Calu3 (cell line): ENCODE data around the gene FHAD1. TPM values are rescaled to one million over a fixed set of nuclear protein-coding genes. Genes with fewer than 3 reads are reported as not detected.

Experiments
- BruUV-seq: library from RNA; stranded (reverse); fragments of 400-500 nt; replicated peaks from 2 replicates; lab custom pipeline; 2021; lab: Mats Ljungman, UMichigan
- CTCF ChIA-PET: fragments of 300-600 bp; sonication (Branson Sonifier 250); formaldehyde crosslinking; loops from one replicate; lab custom pipeline; 2022; ENCODE audit warnings: antibody characterized with exemption; lab: Charles Lee
- DNase-seq: peaks from one replicate; pipeline ENCODE4 v3.0.0; 2022
- H3K27ac Mint-ChIP-seq: one replicate; pipeline ENCODE4 v1.8.0; 2022; ENCODE audit warnings: mixed read lengths; ENCODE audit not compliant: unreplicated experiment
- H3K27me3 Mint-ChIP-seq: one replicate; pipeline ENCODE4 v1.8.0; 2022; ENCODE audit warnings: mixed read lengths; ENCODE audit not compliant: unreplicated experiment
- H3K36me3 Mint-ChIP-seq: one replicate; pipeline ENCODE4 v1.8.0; 2022; ENCODE audit warnings: mild to moderate bottlenecking, moderate library complexity, mixed read lengths; ENCODE audit not compliant: insufficient read depth, unreplicated experiment
- H3K4me1 Mint-ChIP-seq: one replicate; pipeline ENCODE4 v1.8.0; 2022; ENCODE audit warnings: mild to moderate bottlenecking, low read depth, mixed read lengths; ENCODE audit not compliant: unreplicated experiment
- H3K4me3 Mint-ChIP-seq: one replicate; pipeline ENCODE4 v1.8.0; 2022; ENCODE audit warnings: mild to moderate bottlenecking, low read depth, moderate library complexity, mixed read lengths; ENCODE audit not compliant: unreplicated experiment
- H3K9me3 Mint-ChIP-seq: one replicate; pipeline ENCODE4 v1.8.0; 2022; ENCODE audit warnings: low read depth, mixed read lengths; ENCODE audit not compliant: unreplicated experiment
- CTCF ChIP-seq: fragments of 200-600 bp; IDR thresholded peaks from one replicate; pipeline ENCODE4 v1.8.0; 2022; ENCODE audit warnings: antibody characterized with exemption; ENCODE audit not compliant: unreplicated experiment
- intact Hi-C: fragments of 100-400 bp; cut with micrococcal nuclease; formaldehyde crosslinking; loops from one replicate; pipeline ENCODE4 v1.10.0; 2022; ENCODE audit not compliant: unreplicated experiment
- total RNA-seq: library from RNA; stranded (reverse); gene quantifications from 2 replicates; pipeline ENCODE4 v1.2.3, GENCODE V29; 2022

Gene FHAD1
- total RNA-seq, 1 experiment from 2014 or later, result 2.7 TPM

- no peak for DNase-seq
- H3K4me1 Mint-ChIP-seq, result peaks cover 75% of the 10 kb centered on the region
Observed at GRCh38 chr1:15206418-15207030, 40.5 kb upstream of the FHAD1 start.

GRCh38 chr1:15207031-15207828 is 39.8 kb upstream of the FHAD1 start:
- intact Hi-C loops, result no loop called here

More at GRCh38 chr1:15206418-15207030, 40.5 kb upstream of the FHAD1 start:
- Mint-ChIP-seq H3K9me3 (no peaks in the 10 kb centered on the region), H3K4me3 (peak overlapping the region; percentile 51), H3K36me3 (peaks cover 50% of the 10 kb centered on the region), H3K27ac (peak overlapping the region; percentile 98), H3K27me3 (no peaks in the 10 kb centered on the region)
- no peak for TF ChIP-seq CTCF
- intact Hi-C loops, result no loop called here
- BruUV-seq, result no TSS peak
- CTCF ChIA-PET, result no interaction called here

GRCh38 chr1:15207829-15208429 is 39.1 kb upstream of the FHAD1 start:
- Mint-ChIP-seq H3K4me3 (peak overlapping the region; percentile 51), H3K36me3 (peaks cover 50% of the 10 kb centered on the region), H3K9me3 (no peaks in the 10 kb centered on the region), H3K27ac (peak overlapping the region; percentile 98), H3K4me1 (peaks cover 80% of the 10 kb centered on the region), H3K27me3 (no peaks in the 10 kb centered on the region)
- CTCF ChIA-PET, result interaction anchor here (1.4 kb wide), 1 partner anchor 65 kb away, joined by 3 read pairs; no protein-coding TSS in a partner anchor
- no TSS peak for BruUV-seq
- TF ChIP-seq CTCF, result no peak
- intact Hi-C loops, result no loop called here
- DNase-seq, result peak; percentile 58

More at GRCh38 chr1:15207031-15207828, 39.8 kb upstream of the FHAD1 start:
- H3K27me3 Mint-ChIP-seq, result no peaks in the 10 kb centered on the region
- H3K9me3 Mint-ChIP-seq, result no peaks in the 10 kb centered on the region
- CTCF ChIA-PET, result interaction anchor here (1.4 kb wide), 1 partner anchor 65 kb away, joined by 3 read pairs; no protein-coding TSS in a partner anchor
- H3K36me3 Mint-ChIP-seq, result peaks cover 49% of the 10 kb centered on the region
- no peak for TF ChIP-seq CTCF
- peak overlapping the region; percentile 51 for H3K4me3 Mint-ChIP-seq
- TSS peak; percentile 89 for BruUV-seq
- H3K4me1 Mint-ChIP-seq, result peaks cover 80% of the 10 kb centered on the region
- DNase-seq, result no peak
- peak overlapping the region; percentile 98 for H3K27ac Mint-ChIP-seq

GRCh38 chr1:15210651-15211375 is 36.2 kb upstream of the FHAD1 start:
- H3K36me3 Mint-ChIP-seq, result peaks cover 51% of the 10 kb centered on the region
- H3K4me3 Mint-ChIP-seq, result no peak overlapping the region
- peaks cover 58% of the 10 kb centered on the region for H3K4me1 Mint-ChIP-seq
- no peak for DNase-seq
- BruUV-seq, result no TSS peak
- TF ChIP-seq CTCF, result no peak
- no peaks in the 10 kb centered on the region for H3K27me3 Mint-ChIP-seq
- H3K9me3 Mint-ChIP-seq, result no peaks in the 10 kb centered on the region
- intact Hi-C loops, result no loop called here
- CTCF ChIA-PET, result no interaction called here
- no peak overlapping the region for H3K27ac Mint-ChIP-seq
